Neural cell (in vitro differentiated cells): ENCODE data around the gene HNRNPAB. TPM values are rescaled to one million over a fixed set of nuclear protein-coding genes. Genes with fewer than 3 reads are reported as not detected.

Experiments
- H2AFZ ChIP-seq: fragments of 200-600, 300-800 bp; sonication (generic), shearing (Covaris generic); 2 replicates; pipeline ENCODE4 v1.6.0; 2014; ENCODE audit warnings: low read depth, mild to moderate bottlenecking, antibody characterized with exemption, low read length, moderate library complexity
- H3F3A ChIP-seq: fragments of 200-600 bp; shearing (Covaris generic); 2 replicates; pipeline ENCODE4 v1.6.1; 2016; ENCODE audit warnings: mild to moderate bottlenecking, moderate library complexity, mixed read lengths, antibody characterized with exemption, low read length; ENCODE audit not compliant: insufficient read depth, poor library complexity, severe bottlenecking
- H3K27ac ChIP-seq: fragments of 200-600, 300-800 bp; sonication (generic), shearing (Covaris generic); 2 replicates; pipeline ENCODE4 v1.5.1; 2014; ENCODE audit warnings: mild to moderate bottlenecking, low read length, moderate library complexity
- H3K27me3 ChIP-seq: fragments of 300-800, 200-600 bp; sonication (generic), shearing (Covaris generic); 2 replicates; pipeline ENCODE4 v1.6.0; 2014; ENCODE audit warnings: mild to moderate bottlenecking, low read depth, low read length, moderate library complexity; ENCODE audit not compliant: insufficient read depth
- H3K36me3 ChIP-seq: fragments of 300-800, 200-600 bp; sonication (generic), shearing (Covaris generic); 2 replicates; pipeline ENCODE4 v1.5.1; 2014; ENCODE audit warnings: mild to moderate bottlenecking, antibody characterized with exemption, low read length, moderate library complexity; ENCODE audit not compliant: insufficient read depth
- H3K4me2 ChIP-seq: fragments of 300-800, 200-600 bp; sonication (generic), shearing (Covaris generic); 2 replicates; pipeline ENCODE4 v1.6.0; 2014; ENCODE audit warnings: mild to moderate bottlenecking, low read length
- H3K4me3 ChIP-seq: fragments of 300-800, 200-600 bp; sonication (generic), shearing (Covaris generic); 2 replicates; pipeline ENCODE4 v1.5.1; 2014; ENCODE audit warnings: mild to moderate bottlenecking, low read length, moderate library complexity
- H3K79me2 ChIP-seq: fragments of 200-600 bp; shearing (Covaris generic); replicated peaks from 2 replicates; pipeline ENCODE4 v1.6.0; 2014; ENCODE audit warnings: mild to moderate bottlenecking, low read length, moderate library complexity; ENCODE audit not compliant: insufficient read depth
- H3K9ac ChIP-seq: fragments of 300-800, 200-600 bp; sonication (generic), shearing (Covaris generic); 2 replicates; pipeline ENCODE4 v1.6.1; 2016; ENCODE audit warnings: mild to moderate bottlenecking, low read length, mixed read lengths
- H3K9me2 ChIP-seq: fragments of 200-600 bp; shearing (Covaris generic); 2 replicates; pipeline ENCODE4 v1.6.1; 2016; ENCODE audit warnings: mild to moderate bottlenecking, low read length, mixed read lengths; ENCODE audit not compliant: insufficient read depth
- H3K9me3 ChIP-seq: fragments of 200-600, 300-800 bp; sonication (generic), shearing (Covaris generic); 2 replicates; pipeline ENCODE4 v1.6.1; 2016; ENCODE audit warnings: mild to moderate bottlenecking, mixed run types, low read length, moderate library complexity, mixed read lengths
- H4K20me1 ChIP-seq: fragments of 200-600 bp; shearing (Covaris generic); 2 replicates; pipeline ENCODE4 v1.6.1; 2016; ENCODE audit warnings: mild to moderate bottlenecking, mixed run types; ENCODE audit not compliant: insufficient read depth
- EP300 ChIP-seq: fragments of 450-650 bp; conservative IDR thresholded peaks from 2 replicates; pipeline ENCODE4 v1.6.1; 2014; ENCODE audit warnings: antibody characterized with exemption, mild to moderate bottlenecking, moderate library complexity; ENCODE audit not compliant: poor library complexity, severe bottlenecking
- EZH2 ChIP-seq: fragments of 200-600, 300-800 bp; shearing (Covaris generic), sonication (generic); IDR thresholded peaks from 2 replicates; pipeline ENCODE4 v1.6.1; 2014; ENCODE audit warnings: antibody characterized with exemption, low read length, borderline replicate concordance, mild to moderate bottlenecking; ENCODE audit not compliant: insufficient read depth, poor library complexity, severe bottlenecking
- MXI1 ChIP-seq: fragments of 450-650 bp; conservative IDR thresholded peaks from 2 replicates; pipeline ENCODE4 v1.6.1; 2014; ENCODE audit warnings: antibody characterized with exemption, mild to moderate bottlenecking; ENCODE audit not compliant: poor library complexity, severe bottlenecking
- POLR2AphosphoS5 ChIP-seq: IDR thresholded peaks from 2 replicates; pipeline ENCODE4 v1.6.1; 2012
- RAD21 ChIP-seq: fragments of 450-650 bp; conservative IDR thresholded peaks from 2 replicates; pipeline ENCODE4 v1.6.1; 2014; ENCODE audit warnings: antibody characterized with exemption, mild to moderate bottlenecking, moderate library complexity
- SMC3 ChIP-seq: fragments of 450-650 bp; conservative IDR thresholded peaks from 2 replicates; pipeline ENCODE4 v1.6.1; 2014; ENCODE audit warnings: antibody characterized with exemption, mild to moderate bottlenecking, moderate library complexity; ENCODE audit not compliant: poor library complexity
- TAF1 ChIP-seq: IDR thresholded peaks from 2 replicates; pipeline ENCODE4 v1.6.1; 2012; ENCODE audit warnings: low read depth
- polyA plus RNA-seq: library from polyadenylated mRNA; depleted of rRNA; stranded (reverse); fragments of >200 nt; gene quantifications from 2 replicates; pipeline ENCODE4 v1.2.3, GENCODE V29; 2014
- TF ChIP-seq, protein P1 (sequence below): fragments of 450-650 bp; IDR thresholded peaks from 2 replicates; pipeline ENCODE4 v1.5.1; 2014; ENCODE audit warnings: antibody characterized with exemption, mild to moderate bottlenecking, moderate library complexity; ENCODE audit not compliant: poor library complexity, severe bottlenecking
- TF ChIP-seq, protein P2 (sequence below): IDR thresholded peaks from 2 replicates; pipeline ENCODE4 v1.6.1; 2012; ENCODE audit warnings: borderline replicate concordance

The HNRNPAB gene
- polyA plus RNA-seq, 1 donor from 2014 or later, result 129 TPM

DNA sequence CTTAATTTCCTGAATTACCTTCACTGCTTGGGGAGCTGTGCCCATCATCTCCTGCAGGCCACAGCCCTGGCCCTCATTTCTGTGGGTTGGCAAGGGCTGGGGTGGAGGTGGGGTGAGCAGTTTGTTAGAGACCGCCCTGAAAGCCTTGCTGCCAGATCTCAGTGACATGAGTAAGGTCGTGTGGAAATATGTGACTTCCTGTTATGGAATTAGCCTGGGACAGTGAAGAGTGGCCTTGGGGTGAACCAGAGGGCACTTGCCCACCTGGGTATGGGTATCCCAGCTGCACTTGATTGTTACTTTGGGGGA lies 2.5 kb upstream of the HNRNPAB start:
- H3K27me3 ChIP-seq, result no peaks in the 10 kb centered on the region
- no peak overlapping the region for H3K4me2 ChIP-seq
- H3K36me3 ChIP-seq, result no peaks in the 10 kb centered on the region
- H3K9me2 ChIP-seq, result no peaks in the 10 kb centered on the region
- H3F3A ChIP-seq, result no peaks in the 10 kb centered on the region
- H2AFZ ChIP-seq, result no peak overlapping the region
- H3K27ac ChIP-seq, result no peak overlapping the region
- peaks cover 15% of the 10 kb centered on the region for H4K20me1 ChIP-seq
- no peak overlapping the region for H3K4me3 ChIP-seq
- no peaks in the 10 kb centered on the region for H3K9me3 ChIP-seq
- H3K79me2 ChIP-seq, result peaks cover 17% of the 10 kb centered on the region
- TF ChIP-seq RAD21 (no peak), MXI1 (no peak), POLR2AphosphoS5 (no peak), EZH2 (no peak), SMC3 (no peak), EP300 (no peak), TAF1 (no peak)
- TF ChIP-seq, protein P1, sequence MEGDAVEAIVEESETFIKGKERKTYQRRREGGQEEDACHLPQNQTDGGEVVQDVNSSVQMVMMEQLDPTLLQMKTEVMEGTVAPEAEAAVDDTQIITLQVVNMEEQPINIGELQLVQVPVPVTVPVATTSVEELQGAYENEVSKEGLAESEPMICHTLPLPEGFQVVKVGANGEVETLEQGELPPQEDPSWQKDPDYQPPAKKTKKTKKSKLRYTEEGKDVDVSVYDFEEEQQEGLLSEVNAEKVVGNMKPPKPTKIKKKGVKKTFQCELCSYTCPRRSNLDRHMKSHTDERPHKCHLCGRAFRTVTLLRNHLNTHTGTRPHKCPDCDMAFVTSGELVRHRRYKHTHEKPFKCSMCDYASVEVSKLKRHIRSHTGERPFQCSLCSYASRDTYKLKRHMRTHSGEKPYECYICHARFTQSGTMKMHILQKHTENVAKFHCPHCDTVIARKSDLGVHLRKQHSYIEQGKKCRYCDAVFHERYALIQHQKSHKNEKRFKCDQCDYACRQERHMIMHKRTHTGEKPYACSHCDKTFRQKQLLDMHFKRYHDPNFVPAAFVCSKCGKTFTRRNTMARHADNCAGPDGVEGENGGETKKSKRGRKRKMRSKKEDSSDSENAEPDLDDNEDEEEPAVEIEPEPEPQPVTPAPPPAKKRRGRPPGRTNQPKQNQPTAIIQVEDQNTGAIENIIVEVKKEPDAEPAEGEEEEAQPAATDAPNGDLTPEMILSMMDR, result no peak
- TF ChIP-seq, protein P2, sequence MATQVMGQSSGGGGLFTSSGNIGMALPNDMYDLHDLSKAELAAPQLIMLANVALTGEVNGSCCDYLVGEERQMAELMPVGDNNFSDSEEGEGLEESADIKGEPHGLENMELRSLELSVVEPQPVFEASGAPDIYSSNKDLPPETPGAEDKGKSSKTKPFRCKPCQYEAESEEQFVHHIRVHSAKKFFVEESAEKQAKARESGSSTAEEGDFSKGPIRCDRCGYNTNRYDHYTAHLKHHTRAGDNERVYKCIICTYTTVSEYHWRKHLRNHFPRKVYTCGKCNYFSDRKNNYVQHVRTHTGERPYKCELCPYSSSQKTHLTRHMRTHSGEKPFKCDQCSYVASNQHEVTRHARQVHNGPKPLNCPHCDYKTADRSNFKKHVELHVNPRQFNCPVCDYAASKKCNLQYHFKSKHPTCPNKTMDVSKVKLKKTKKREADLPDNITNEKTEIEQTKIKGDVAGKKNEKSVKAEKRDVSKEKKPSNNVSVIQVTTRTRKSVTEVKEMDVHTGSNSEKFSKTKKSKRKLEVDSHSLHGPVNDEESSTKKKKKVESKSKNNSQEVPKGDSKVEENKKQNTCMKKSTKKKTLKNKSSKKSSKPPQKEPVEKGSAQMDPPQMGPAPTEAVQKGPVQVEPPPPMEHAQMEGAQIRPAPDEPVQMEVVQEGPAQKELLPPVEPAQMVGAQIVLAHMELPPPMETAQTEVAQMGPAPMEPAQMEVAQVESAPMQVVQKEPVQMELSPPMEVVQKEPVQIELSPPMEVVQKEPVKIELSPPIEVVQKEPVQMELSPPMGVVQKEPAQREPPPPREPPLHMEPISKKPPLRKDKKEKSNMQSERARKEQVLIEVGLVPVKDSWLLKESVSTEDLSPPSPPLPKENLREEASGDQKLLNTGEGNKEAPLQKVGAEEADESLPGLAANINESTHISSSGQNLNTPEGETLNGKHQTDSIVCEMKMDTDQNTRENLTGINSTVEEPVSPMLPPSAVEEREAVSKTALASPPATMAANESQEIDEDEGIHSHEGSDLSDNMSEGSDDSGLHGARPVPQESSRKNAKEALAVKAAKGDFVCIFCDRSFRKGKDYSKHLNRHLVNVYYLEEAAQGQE, result no peak
- no peak overlapping the region for H3K9ac ChIP-seq

DNA sequence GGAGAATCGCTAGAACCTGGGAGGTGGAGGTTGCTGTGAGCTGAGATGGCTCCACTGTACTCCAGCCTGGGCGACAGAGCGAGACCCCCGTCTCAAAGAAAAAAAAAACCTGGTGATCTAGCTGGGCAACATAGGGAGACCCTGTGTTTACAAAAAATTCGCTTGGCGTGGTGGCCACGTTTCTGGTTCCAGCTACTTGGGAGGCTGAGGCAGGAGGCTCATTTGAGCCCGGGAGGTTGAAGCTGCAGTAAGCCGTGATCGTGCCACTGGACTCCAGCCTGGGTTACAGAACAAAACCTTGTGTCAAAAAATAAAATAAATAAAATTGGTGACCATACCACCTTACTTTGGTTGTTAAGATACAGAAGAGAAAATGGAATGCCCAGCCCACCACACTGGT lies 1.8 kb upstream of the HNRNPAB start:
- H3K27me3 ChIP-seq, result no peaks in the 10 kb centered on the region
- H3K36me3 ChIP-seq, result no peaks in the 10 kb centered on the region
- TF ChIP-seq EZH2 (no peak), POLR2AphosphoS5 (no peak), SMC3 (no peak), RAD21 (no peak), TAF1 (no peak), EP300 (no peak)
- TF ChIP-seq, protein P2, result no peak
- H2AFZ ChIP-seq, result no peak overlapping the region
- no peaks in the 10 kb centered on the region for H3F3A ChIP-seq
- no peaks in the 10 kb centered on the region for H3K9me3 ChIP-seq
- H3K4me2 ChIP-seq, result no peak overlapping the region
- H3K9me2 ChIP-seq, result no peaks in the 10 kb centered on the region
- peaks cover 24% of the 10 kb centered on the region for H3K79me2 ChIP-seq
- H3K4me3 ChIP-seq, result no peak overlapping the region
- no peak overlapping the region for H3K27ac ChIP-seq
- peaks cover 18% of the 10 kb centered on the region for H4K20me1 ChIP-seq
- no peak overlapping the region for H3K9ac ChIP-seq
